ENCODE data around the gene TRIM47.
A peak's percentile ranks its signal among the peaks of the same experiment; 100 is the strongest.
"Not testable (repeated sequence)": the region's sequence is repeated elsewhere in the genome, so short reads cannot be mapped to it uniquely, and the experiment has no call there.

Gene TRIM47

GRCh38 chr17:75888484-75888883 is 10.1 kb upstream of the TRIM47 start:
- no peak overlapping the region for H3K4me3 Mint-ChIP-seq
- H3K4me1 Mint-ChIP-seq = peaks cover 9% of the 10 kb centered on the region
- H3K27me3 Mint-ChIP-seq = no peaks in the 10 kb centered on the region
- DNase-seq (no peak), ATAC-seq (no peak)
- H3K36me3 Mint-ChIP-seq (ENCODE audit: low read depth) = peaks cover 2% of the 10 kb centered on the region
- no peaks in the 10 kb centered on the region for H3K9me3 Mint-ChIP-seq
- no peak overlapping the region for H3K27ac Mint-ChIP-seq

GRCh38 chr17:75885860-75886259 is 7.5 kb upstream of the TRIM47 start:
- H3K27me3 Mint-ChIP-seq; ATAC-seq; H3K9me3 Mint-ChIP-seq; H3K36me3 Mint-ChIP-seq (ENCODE audit: low read depth); H3K4me3 Mint-ChIP-seq; DNase-seq; H3K27ac Mint-ChIP-seq: not testable (repeated sequence)
- H3K4me1 Mint-ChIP-seq = peaks cover 16% of the 10 kb centered on the region

GRCh38 chr17:75885431-75885830 is 7.0 kb upstream of the TRIM47 start:
- Mint-ChIP-seq H3K4me1 (peaks cover 16% of the 10 kb centered on the region), H3K27ac (no peak overlapping the region)

GRCh38 chr17:75881678-75882454 is 3.5 kb upstream of the TRIM47 start:
- DNase-seq (no peak), ATAC-seq (no peak)
- Mint-ChIP-seq H3K9me3 (no peaks in the 10 kb centered on the region), H3K4me3 (no peak overlapping the region), H3K4me1 (peaks cover 21% of the 10 kb centered on the region), H3K27ac (no peak overlapping the region), H3K36me3 (ENCODE audit: low read depth) (no peaks in the 10 kb centered on the region), H3K27me3 (peaks cover 5% of the 10 kb centered on the region)

More at GRCh38 chr17:75885431-75885830, 7.0 kb upstream of the TRIM47 start:
- ATAC-seq (no peak), DNase-seq (no peak)
- H3K27me3 Mint-ChIP-seq = no peaks in the 10 kb centered on the region
- no peaks in the 10 kb centered on the region for H3K36me3 Mint-ChIP-seq (ENCODE audit: low read depth)
- H3K4me3 Mint-ChIP-seq = no peak overlapping the region
- no peaks in the 10 kb centered on the region for H3K9me3 Mint-ChIP-seq

GRCh38 chr17:75880266-75880665 is 1.9 kb upstream of the TRIM47 start:
- Mint-ChIP-seq H3K27me3 (peaks cover 5% of the 10 kb centered on the region), H3K4me3 (no peak overlapping the region), H3K27ac (no peak overlapping the region), H3K9me3 (no peaks in the 10 kb centered on the region), H3K36me3 (ENCODE audit: low read depth) (no peaks in the 10 kb centered on the region), H3K4me1 (peaks cover 35% of the 10 kb centered on the region)
- no peak for ATAC-seq
- no peak for DNase-seq

GRCh38 chr17:75877752-75878173 is 618 bp downstream of the TRIM47 start:
- Mint-ChIP-seq H3K9me3 (no peaks in the 10 kb centered on the region), H3K36me3 (ENCODE audit: low read depth) (no peaks in the 10 kb centered on the region), H3K4me1 (peaks cover 35% of the 10 kb centered on the region), H3K4me3 (peak overlapping the region; percentile 84), H3K27me3 (peaks cover 5% of the 10 kb centered on the region), H3K27ac (peak overlapping the region; percentile 87)
- peak; percentile 76 for ATAC-seq
- peak; percentile 71 for DNase-seq

- Mint-ChIP-seq H3K9me3 (no peaks in the 10 kb centered on the region), H3K4me1 (peaks cover 35% of the 10 kb centered on the region), H3K4me3 (peak overlapping the region; percentile 84), H3K27me3 (peaks cover 5% of the 10 kb centered on the region), H3K36me3 (ENCODE audit: low read depth) (no peaks in the 10 kb centered on the region), H3K27ac (peak overlapping the region; percentile 87)
- peak; percentile 33 for ATAC-seq
- DNase-seq = peak; percentile 42
These were observed 1.2 kb downstream of the TRIM47 start for GRCh38 chr17:75876938-75877751.

- peaks cover 5% of the 10 kb centered on the region for H3K27me3 Mint-ChIP-seq
- H3K27ac Mint-ChIP-seq = peak overlapping the region; percentile 87
- H3K9me3 Mint-ChIP-seq = no peaks in the 10 kb centered on the region
These were observed 2.0 kb downstream of the TRIM47 start for GRCh38 chr17:75876190-75876937.

GRCh38 chr17:75875940-75876189 is 2.5 kb downstream of the TRIM47 start:
- Mint-ChIP-seq H3K27ac (peak overlapping the region; percentile 87), H3K4me1 (peaks cover 27% of the 10 kb centered on the region), H3K9me3 (no peaks in the 10 kb centered on the region), H3K4me3 (peak overlapping the region; percentile 84), H3K36me3 (ENCODE audit: low read depth) (no peaks in the 10 kb centered on the region), H3K27me3 (peaks cover 5% of the 10 kb centered on the region)
- DNase-seq (no peak), ATAC-seq (no peak)

More at GRCh38 chr17:75876190-75876937, 2.0 kb downstream of the TRIM47 start:
- peak; percentile 68 for DNase-seq
- peak; percentile 51 for ATAC-seq
- Mint-ChIP-seq H3K4me1 (peaks cover 27% of the 10 kb centered on the region), H3K4me3 (peak overlapping the region; percentile 84), H3K36me3 (ENCODE audit: low read depth) (no peaks in the 10 kb centered on the region)

- H3K9me3 Mint-ChIP-seq = no peaks in the 10 kb centered on the region
- no peaks in the 10 kb centered on the region for H3K36me3 Mint-ChIP-seq (ENCODE audit: low read depth)
- DNase-seq (no peak), ATAC-seq (no peak)
- H3K27me3 Mint-ChIP-seq = peaks cover 4% of the 10 kb centered on the region
- H3K4me3 Mint-ChIP-seq = peak overlapping the region; percentile 84
- H3K4me1 Mint-ChIP-seq = peaks cover 27% of the 10 kb centered on the region
- H3K27ac Mint-ChIP-seq = peak overlapping the region; percentile 87
These were observed 3.0 kb downstream of the TRIM47 start for GRCh38 chr17:75875182-75875939.

- Mint-ChIP-seq H3K4me3 (peak overlapping the region; percentile 11), H3K4me1 (peaks cover 27% of the 10 kb centered on the region), H3K9me3 (no peaks in the 10 kb centered on the region), H3K36me3 (ENCODE audit: low read depth) (no peaks in the 10 kb centered on the region), H3K27ac (no peak overlapping the region), H3K27me3 (no peaks in the 10 kb centered on the region)
- DNase-seq = no peak
- no peak for ATAC-seq
These were observed 3.8 kb downstream of the TRIM47 start for GRCh38 chr17:75874323-75875181.

- Mint-ChIP-seq H3K36me3 (ENCODE audit: low read depth) (no peaks in the 10 kb centered on the region), H3K27me3 (no peaks in the 10 kb centered on the region), H3K9me3 (no peaks in the 10 kb centered on the region), H3K4me3 (peak overlapping the region; percentile 11), H3K4me1 (peaks cover 25% of the 10 kb centered on the region), H3K27ac (no peak overlapping the region)
- no peak for ATAC-seq
- no peak for DNase-seq
These were observed 4.6 kb downstream of the TRIM47 start for GRCh38 chr17:75873587-75874322.

Data from activated naive CD8-positive, alpha-beta T cell treated with anti-CD3 and anti-CD28 coated beads, Interleukin-2, amount 50 U/mL, for 24 hours (primary cell).